GM10266 (cell line): ENCODE results near the gene LENG8.
"Not testable (repeated sequence)": the region's sequence is repeated elsewhere in the genome, so short reads cannot be mapped to it uniquely, and the experiment has no call there.

Experiments used
- DNase-seq: peaks from one replicate; pipeline ENCODE4 v3.0.0; 2012; ENCODE audit errors: extremely low spot score
- TF ChIP-seq, protein P1 (sequence below): IDR thresholded peaks from 2 replicates; pipeline ENCODE4 v1.5.1; 2012; ENCODE audit warnings: mild to moderate bottlenecking, low read depth; ENCODE audit not compliant: control insufficient read depth, insufficient read depth; ENCODE audit errors: missing control alignments

LENG8 gene

DNA sequence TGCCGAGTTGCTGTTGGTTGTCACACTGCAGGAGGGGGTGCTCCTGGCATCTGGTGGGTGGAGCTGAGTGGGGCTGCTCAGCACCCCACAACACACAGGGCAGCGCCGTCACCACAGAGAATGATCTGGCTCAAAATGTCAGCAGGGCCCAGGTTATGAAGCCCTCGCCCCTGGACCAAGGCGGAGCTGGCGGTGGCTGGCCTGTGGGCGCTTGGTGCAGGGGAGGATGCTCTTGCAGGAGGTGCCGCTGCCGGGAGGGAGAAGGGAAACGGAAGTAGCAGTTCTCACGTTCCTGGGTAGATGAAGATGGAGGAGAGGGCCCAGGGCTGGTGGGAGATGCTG is 14.2 kb upstream of the LENG8 start:
- no peak for DNase-seq
- TF ChIP-seq, protein P1, sequence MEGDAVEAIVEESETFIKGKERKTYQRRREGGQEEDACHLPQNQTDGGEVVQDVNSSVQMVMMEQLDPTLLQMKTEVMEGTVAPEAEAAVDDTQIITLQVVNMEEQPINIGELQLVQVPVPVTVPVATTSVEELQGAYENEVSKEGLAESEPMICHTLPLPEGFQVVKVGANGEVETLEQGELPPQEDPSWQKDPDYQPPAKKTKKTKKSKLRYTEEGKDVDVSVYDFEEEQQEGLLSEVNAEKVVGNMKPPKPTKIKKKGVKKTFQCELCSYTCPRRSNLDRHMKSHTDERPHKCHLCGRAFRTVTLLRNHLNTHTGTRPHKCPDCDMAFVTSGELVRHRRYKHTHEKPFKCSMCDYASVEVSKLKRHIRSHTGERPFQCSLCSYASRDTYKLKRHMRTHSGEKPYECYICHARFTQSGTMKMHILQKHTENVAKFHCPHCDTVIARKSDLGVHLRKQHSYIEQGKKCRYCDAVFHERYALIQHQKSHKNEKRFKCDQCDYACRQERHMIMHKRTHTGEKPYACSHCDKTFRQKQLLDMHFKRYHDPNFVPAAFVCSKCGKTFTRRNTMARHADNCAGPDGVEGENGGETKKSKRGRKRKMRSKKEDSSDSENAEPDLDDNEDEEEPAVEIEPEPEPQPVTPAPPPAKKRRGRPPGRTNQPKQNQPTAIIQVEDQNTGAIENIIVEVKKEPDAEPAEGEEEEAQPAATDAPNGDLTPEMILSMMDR: no peak

DNA sequence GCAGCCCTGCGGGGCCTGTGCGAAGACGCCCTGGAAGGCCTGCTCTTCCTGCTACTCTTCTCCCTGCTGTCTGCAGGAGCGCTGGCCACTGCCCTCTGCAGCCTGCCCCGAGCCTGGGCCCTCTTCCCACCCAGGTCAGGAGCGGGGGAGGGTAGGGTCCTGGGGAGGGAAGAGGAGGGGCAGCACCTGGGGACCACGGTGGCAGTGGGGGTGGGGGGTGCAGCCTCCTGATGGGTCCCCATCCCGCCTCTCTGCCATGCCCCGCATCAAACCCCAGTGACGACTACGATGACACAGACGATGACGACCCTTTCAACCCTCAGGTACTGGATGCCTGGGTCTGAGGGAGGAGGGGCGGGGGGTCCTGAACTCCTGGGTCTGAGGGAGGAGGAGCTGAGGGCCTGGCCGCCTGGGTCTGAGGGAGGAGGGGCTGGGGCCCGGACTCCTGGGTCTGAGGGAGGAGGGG is 13.4 kb upstream of the LENG8 start:
- DNase-seq: no peak
- TF ChIP-seq, protein P1: no peak

- DNase-seq: no peak
Observed at GRCh38 chr19:54436031-54436523, 12.9 kb upstream of the LENG8 start.

GRCh38 chr19:54436628-54437252 is 12.3 kb upstream of the LENG8 start:
- DNase-seq: no peak
- TF ChIP-seq, protein P1: no peak

More at GRCh38 chr19:54436031-54436523, 12.9 kb upstream of the LENG8 start:
- TF ChIP-seq, protein P1: no peak

DNA sequence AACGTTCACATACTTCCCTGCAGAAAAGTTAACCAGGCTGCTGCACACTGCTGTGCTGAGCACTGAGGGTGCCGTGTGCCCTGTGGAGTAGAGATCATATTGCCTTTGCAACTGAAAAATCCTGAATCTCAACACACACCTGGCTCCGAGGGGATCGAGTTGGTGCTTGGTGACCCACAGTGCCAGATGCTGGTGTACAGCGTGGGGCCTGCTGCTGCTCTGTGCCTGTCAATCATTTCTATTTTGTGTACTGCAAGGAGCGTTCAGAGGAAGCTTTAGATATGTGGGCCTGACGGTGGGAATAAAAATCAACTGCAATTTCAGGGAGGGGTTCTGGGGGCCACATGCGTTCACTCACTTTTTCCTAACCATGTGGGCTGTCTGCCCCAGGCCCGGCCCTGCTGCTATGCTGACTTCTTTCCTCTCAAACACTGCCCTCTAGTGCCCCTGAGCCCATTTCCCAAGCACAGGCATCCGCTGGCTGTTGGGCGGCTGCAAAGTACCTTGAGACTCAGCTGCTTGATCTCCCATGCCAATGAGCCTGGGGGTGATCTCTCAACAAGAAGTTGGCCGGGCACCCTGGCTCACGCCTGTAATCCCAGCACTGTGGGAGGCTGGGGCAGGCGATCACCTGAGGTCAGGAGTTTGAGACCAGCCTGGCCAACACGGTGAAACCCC is 9.7 kb upstream of the LENG8 start:
- no peak for DNase-seq
- TF ChIP-seq, protein P1: peak; percentile 41

- TF ChIP-seq, protein P1: no peak
- DNase-seq: no peak
Observed at GRCh38 chr19:54440641-54441040, 8.4 kb upstream of the LENG8 start.

- no peak for DNase-seq
- TF ChIP-seq, protein P1: no peak
Observed at GRCh38 chr19:54444737-54445136, 4.3 kb upstream of the LENG8 start.

DNA sequence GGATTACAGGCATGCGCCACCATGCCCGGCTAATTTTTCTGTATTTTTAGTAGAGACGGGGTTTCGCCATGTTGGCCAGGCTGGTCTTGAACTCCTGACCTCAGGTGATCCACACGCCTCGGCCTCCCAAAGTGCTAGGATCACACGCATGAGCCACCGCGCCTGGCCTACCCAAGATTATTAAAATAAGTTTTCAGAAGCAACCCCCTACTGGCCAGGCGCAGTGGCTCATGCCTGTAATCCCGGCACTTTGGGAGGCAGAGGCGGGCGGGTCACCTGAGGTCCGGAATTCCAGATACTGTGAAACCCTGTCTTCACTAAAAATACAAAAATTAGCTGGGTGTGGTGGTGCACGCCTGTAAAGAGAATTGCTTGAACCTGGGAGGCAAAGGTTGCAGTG is 2.6 kb upstream of the LENG8 start:
- not testable (repeated sequence) for DNase-seq
